Measurements from ENCODE around the gene NFE2L2.
"Not testable (repeated sequence)": the region's sequence is repeated elsewhere in the genome, so short reads cannot be mapped to it uniquely, and the experiment has no call there.

Gene NFE2L2

GRCh38 chr2:177268901-177269300, 4.4 kb upstream of the NFE2L2 start:
- H3K36me3 ChIP-seq: no peaks in the 10 kb centered on the region
- H3K4me1 ChIP-seq: peaks cover 4% of the 10 kb centered on the region; the same call in 1 of the 2 replicates
- H3K27me3 ChIP-seq: no peaks in the 10 kb centered on the region
- DNase-seq: no peak
- H3K9me3 ChIP-seq: no peaks in the 10 kb centered on the region
- no peak overlapping the region for H3K4me3 ChIP-seq (ENCODE audit: low read depth, low read length)
- TF ChIP-seq CTCF (IDR thresholded peaks at IDR 0.05; ENCODE audit: low read depth, low read length): no peak

GRCh38 chr2:177268187-177268871, 3.8 kb upstream of the NFE2L2 start:
- Histone ChIP-seq H3K4me3 (ENCODE audit: low read depth, low read length) (no peak overlapping the region), H3K4me1 (peaks cover 4% of the 10 kb centered on the region; the same call in 1 of the 2 replicates)

GRCh38 chr2:177266955-177267354, 2.4 kb upstream of the NFE2L2 start:
- not testable (repeated sequence) for H3K4me1 ChIP-seq; H3K9me3 ChIP-seq; DNase-seq; H3K27me3 ChIP-seq; H3K4me3 ChIP-seq (ENCODE audit: low read depth, low read length); H3K36me3 ChIP-seq

More at GRCh38 chr2:177268187-177268871, 3.8 kb upstream of the NFE2L2 start:
- Histone ChIP-seq H3K27me3 (no peaks in the 10 kb centered on the region), H3K9me3 (no peaks in the 10 kb centered on the region), H3K36me3 (no peaks in the 10 kb centered on the region)
- no peak for TF ChIP-seq CTCF (IDR thresholded peaks at IDR 0.05; ENCODE audit: low read depth, low read length)
- DNase-seq: no peak

GRCh38 chr2:177265824-177266817, 1.6 kb upstream of the NFE2L2 start:
- no peak for DNase-seq
- TF ChIP-seq CTCF (IDR thresholded peaks at IDR 0.05; ENCODE audit: low read depth, low read length): no peak
- Histone ChIP-seq H3K4me1 (peaks cover 4% of the 10 kb centered on the region; the same call in 1 of the 2 replicates), H3K27me3 (no peaks in the 10 kb centered on the region), H3K4me3 (ENCODE audit: low read depth, low read length) (peak overlapping the region; percentile 83), H3K9me3 (no peaks in the 10 kb centered on the region), H3K36me3 (no peaks in the 10 kb centered on the region)

- no peak for TF ChIP-seq CTCF (IDR thresholded peaks at IDR 0.05; ENCODE audit: low read depth, low read length)
- peak; percentile 36 for DNase-seq
These were observed 276 bp downstream of the NFE2L2 start for GRCh38 chr2:177264209-177264692.

GRCh38 chr2:177263451-177264208, 897 bp downstream of the NFE2L2 start:
- Histone ChIP-seq H3K4me3 (ENCODE audit: low read depth, low read length) (peak overlapping the region; percentile 83), H3K4me1 (peaks cover 4% of the 10 kb centered on the region; the same call in 1 of the 2 replicates), H3K9me3 (no peaks in the 10 kb centered on the region), H3K27me3 (no peaks in the 10 kb centered on the region), H3K36me3 (no peaks in the 10 kb centered on the region)
- peak; percentile 69 for TF ChIP-seq CTCF (IDR thresholded peaks at IDR 0.05; ENCODE audit: low read depth, low read length)
- peak; percentile 93 for DNase-seq

More at GRCh38 chr2:177264209-177264692, 276 bp downstream of the NFE2L2 start:
- no peaks in the 10 kb centered on the region for H3K9me3 ChIP-seq
- H3K27me3 ChIP-seq: no peaks in the 10 kb centered on the region
- no peaks in the 10 kb centered on the region for H3K36me3 ChIP-seq
- peak overlapping the region; percentile 83 for H3K4me3 ChIP-seq (ENCODE audit: low read depth, low read length)
- peaks cover 4% of the 10 kb centered on the region; the same call in 1 of the 2 replicates for H3K4me1 ChIP-seq
